Neural progenitor cell (in vitro differentiated cells): ENCODE data around the gene MYH6.
"Not testable (repeated sequence)": the region's sequence is repeated elsewhere in the genome, so short reads cannot be mapped to it uniquely, and the experiment has no call there.

Experiments used
- CTCF ChIP-seq: fragments of 200-600 bp; sonication (generic); IDR thresholded peaks from 2 replicates; pipeline ENCODE4 v1.5.1; 2017; ENCODE audit warnings: antibody characterized with exemption, mild to moderate bottlenecking
- EZH2 ChIP-seq: fragments of 200-600 bp; sonication (generic); IDR thresholded peaks from 2 replicates; pipeline ENCODE4 v1.6.1; 2017; ENCODE audit warnings: antibody characterized with exemption, mild to moderate bottlenecking, moderate library complexity

DNA sequence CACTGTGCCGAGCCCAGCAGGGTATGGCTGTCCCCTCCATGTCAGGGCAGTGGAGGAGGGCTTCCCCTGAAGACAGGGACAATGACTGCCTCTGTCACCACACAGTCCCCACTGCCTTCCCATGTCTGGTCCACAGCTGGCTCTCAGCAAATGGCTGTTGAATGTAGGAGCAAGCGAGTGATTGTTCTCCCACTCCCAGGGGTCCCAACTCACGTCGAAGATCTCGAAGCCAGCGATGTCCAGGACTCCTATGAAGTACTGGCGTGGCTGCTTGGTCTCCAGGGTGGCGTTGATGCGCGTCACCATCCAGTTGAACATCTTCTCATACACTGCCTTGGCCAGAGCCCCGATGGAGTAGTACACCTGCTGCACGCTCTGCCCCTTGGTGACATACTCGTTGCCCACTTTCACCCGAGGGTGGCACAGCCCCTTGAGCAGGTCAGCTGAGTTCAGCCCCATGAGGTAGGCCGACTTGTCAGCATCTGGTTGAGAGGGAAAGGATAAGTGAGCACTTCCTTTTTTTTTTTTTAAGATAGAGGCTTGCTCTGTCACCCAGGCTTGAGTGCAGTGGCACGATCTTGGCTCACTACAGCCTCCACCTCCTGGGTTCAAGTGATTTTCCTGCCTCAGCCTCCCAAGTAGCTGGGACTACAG lies 7.5 kb downstream of the MYH6 start:
- TF ChIP-seq CTCF, EZH2: not testable (repeated sequence)
